HEK293 (cell line): ENCODE data around the gene TTC9B.
"Not testable (repeated sequence)": the region's sequence is repeated elsewhere in the genome, so short reads cannot be mapped to it uniquely, and the experiment has no call there.

Source experiments
- CTCF ChIA-PET: fragments of 350-600 bp; formaldehyde crosslinking; extraction: SDS; loops from one replicate; lab custom pipeline; 2021; ENCODE audit warnings: antibody characterized with exemption; lab: Yijun Ruan, JAX
- POLR2A ChIA-PET: fragments of 300-600 bp; formaldehyde crosslinking; extraction: SDS; loops from one replicate; lab custom pipeline; 2020; ENCODE audit warnings: antibody characterized with exemption, inconsistent platforms; lab: Yijun Ruan, JAX
- H3K27ac ChIP-seq: fragments of 200-500 bp; sonication (Bioruptor generic); 2 replicates; pipeline ENCODE4 v1.5.1; 2014; ENCODE audit warnings: low read depth, low read length, control low read depth, inconsistent platforms; ENCODE audit errors: extremely low read depth
- H3K36me3 ChIP-seq, 2 experiments: fragments of 200-500 bp in 1 of 2; sonication (Bioruptor generic) in 1 of 2; 1 replicate in 1 of 2; 2 replicates in 1 of 2; pipeline ENCODE4 v1.5.1; 2014 to 2017; ENCODE audit warnings: inconsistent platforms in 2 of 2, low read length in 2 of 2; ENCODE audit not compliant: control insufficient read depth in 2 of 2, insufficient read depth in 1 of 2
- H3K4me1 ChIP-seq: fragments of 200-500 bp; sonication (Bioruptor generic); 2 replicates; pipeline ENCODE4 v1.5.1; 2014; ENCODE audit warnings: mild to moderate bottlenecking, low read length, inconsistent platforms; ENCODE audit not compliant: control insufficient read depth, insufficient read depth
- H3K4me3 ChIP-seq: 2 replicates; pipeline ENCODE4 v1.5.1; 2011; ENCODE audit warnings: low read depth, mild to moderate bottlenecking, control low read depth, low read length, moderate library complexity
- H3K9me3 ChIP-seq: fragments of 200-500 bp; sonication (Bioruptor generic); 2 replicates; pipeline ENCODE4 v1.5.1; 2014; ENCODE audit warnings: low read depth, low read length, inconsistent platforms; ENCODE audit not compliant: control insufficient read depth, insufficient read depth
- HIC1 ChIP-seq: fragments of 450-650 bp; formaldehyde crosslinking; IDR thresholded peaks from 2 replicates; pipeline ENCODE4 v1.5.1; 2016; ENCODE audit warnings: missing biosample characterization, missing genetic modification characterization
- IKZF3 ChIP-seq: fragments of 450-650 bp; IDR thresholded peaks from 2 replicates; pipeline ENCODE4 v1.5.0; 2018; ENCODE audit warnings: missing biosample characterization, mild to moderate bottlenecking, missing genetic modification characterization, moderate library complexity
- INSM2 ChIP-seq: fragments of 450-650 bp; formaldehyde crosslinking; IDR thresholded peaks from 2 replicates; pipeline ENCODE4 v1.5.1; 2016; ENCODE audit warnings: missing biosample characterization, missing genetic modification characterization
- PRDM1 ChIP-seq: fragments of 450-650 bp; formaldehyde crosslinking; IDR thresholded peaks from 2 replicates; pipeline ENCODE4; 2016; ENCODE audit warnings: missing biosample characterization, missing genetic modification characterization
- REPIN1 ChIP-seq: fragments of 450-650 bp; formaldehyde crosslinking; IDR thresholded peaks from 2 replicates; pipeline ENCODE4 v1.5.1; 2017; ENCODE audit warnings: missing biosample characterization, missing genetic modification characterization, low read depth
- SALL2 ChIP-seq: fragments of 450-650 bp; formaldehyde crosslinking; IDR thresholded peaks from 2 replicates; pipeline ENCODE4 v1.5.0; 2017; ENCODE audit warnings: missing biosample characterization, mild to moderate bottlenecking, missing genetic modification characterization, borderline replicate concordance
- SETDB1 ChIP-seq: IDR thresholded peaks from one replicate; pipeline ENCODE4 v1.6.1; 2017; ENCODE audit warnings: mild to moderate bottlenecking, low read length, moderate library complexity, mixed read lengths; ENCODE audit not compliant: insufficient read length
- YY2 ChIP-seq: fragments of 450-650 bp; formaldehyde crosslinking; IDR thresholded peaks from 2 replicates; pipeline ENCODE4 v1.5.1; 2016; ENCODE audit warnings: missing biosample characterization, missing genetic modification characterization
- ZBTB1 ChIP-seq: fragments of 450-650 bp; formaldehyde crosslinking; IDR thresholded peaks from 2 replicates; pipeline ENCODE4 v1.5.1; 2016; ENCODE audit warnings: missing biosample characterization, missing genetic modification characterization
- ZNF148 ChIP-seq: fragments of 450-650 bp; formaldehyde crosslinking; IDR thresholded peaks from 2 replicates; pipeline ENCODE4 v1.5.0; 2017; ENCODE audit warnings: missing biosample characterization, missing genetic modification characterization, borderline replicate concordance
- ZNF169 ChIP-seq: fragments of 450-650 bp; formaldehyde crosslinking; IDR thresholded peaks from 2 replicates; pipeline ENCODE4 v1.5.1; 2016; ENCODE audit warnings: missing biosample characterization, missing genetic modification characterization
- ZNF211 ChIP-seq: fragments of 450-650 bp; formaldehyde crosslinking; IDR thresholded peaks from 2 replicates; pipeline ENCODE4 v1.5.1; 2016; ENCODE audit warnings: low read depth, missing biosample characterization, missing genetic modification characterization
- ZNF311 ChIP-seq: fragments of 450-650 bp; formaldehyde crosslinking; IDR thresholded peaks from 2 replicates; pipeline ENCODE4 v1.5.1; 2017; ENCODE audit warnings: missing biosample characterization, missing genetic modification characterization, borderline replicate concordance
- ZNF530 ChIP-seq: fragments of 450-650 bp; formaldehyde crosslinking; IDR thresholded peaks from 2 replicates; pipeline ENCODE4 v1.5.1; 2016; ENCODE audit warnings: low read depth, missing biosample characterization, missing genetic modification characterization
- ZNF747 ChIP-seq: fragments of 450-650 bp; formaldehyde crosslinking; IDR thresholded peaks from 2 replicates; pipeline ENCODE4 v1.5.1; 2016; ENCODE audit warnings: missing biosample characterization, missing genetic modification characterization
- ZNF76 ChIP-seq: fragments of 450-650 bp; formaldehyde crosslinking; IDR thresholded peaks from 2 replicates; pipeline ENCODE4; 2016; ENCODE audit warnings: low read depth, missing biosample characterization, missing genetic modification characterization, borderline replicate concordance
- ZNF777 ChIP-seq: fragments of 450-650 bp; formaldehyde crosslinking; IDR thresholded peaks from 2 replicates; pipeline ENCODE4 v1.5.1; 2017; ENCODE audit warnings: missing biosample characterization, missing genetic modification characterization, borderline replicate concordance
- ZSCAN18 ChIP-seq: fragments of 450-650 bp; formaldehyde crosslinking; IDR thresholded peaks from 2 replicates; pipeline ENCODE4 v1.5.1; 2016; ENCODE audit warnings: missing biosample characterization, missing genetic modification characterization
- ZSCAN23 ChIP-seq: fragments of 450-650 bp; formaldehyde crosslinking; IDR thresholded peaks from 2 replicates; pipeline ENCODE4 v1.5.1; 2016; ENCODE audit warnings: missing biosample characterization, missing genetic modification characterization

Gene TTC9B

GRCh38 chr19:40219721-40220276 is 1.6 kb upstream of the TTC9B start (continued):
- TF ChIP-seq INSM2 (tag by site-specific recombination) (peak; percentile 85; the same call in 1 of the 2 replicates), IKZF3 (tag by site-specific recombination) (peak; percentile 23; the same call in 1 of the 2 replicates)

- CTCF ChIA-PET: interaction anchor here (0.6 to 5.1 kb wide), 12 partner anchors 8 to 672 kb away, joined by 3 to 52 read pairs (median 3); no protein-coding TSS in a partner anchor
- POLR2A ChIA-PET: interaction anchor here (0.7 to 1.7 kb wide), 2 partner anchors 28 to 132 kb away, joined by 5 read pairs; no protein-coding TSS in a partner anchor
Observed at GRCh38 chr19:40219029-40219428, 845 bp upstream of the TTC9B start.

GRCh38 chr19:40217027-40217810 is 965 bp downstream of the TTC9B start:
- H3K4me3 ChIP-seq: no peak overlapping the region
- H3K36me3 ChIP-seq: peaks cover 0 to 12% of the 10 kb centered on the region in 2 experiments; a peak in 2 of 3 replicates
- peaks cover 18% of the 10 kb centered on the region for H3K4me1 ChIP-seq
- POLR2A ChIA-PET: interaction anchor here (0.8 to 1.7 kb wide), 3 partner anchors 8 to 126 kb away, joined by 3 to 6 read pairs (median 3); partner anchors contain the start of gene ZNF780A
- no peak overlapping the region for H3K27ac ChIP-seq
- peaks cover 3% of the 10 kb centered on the region for H3K9me3 ChIP-seq
- CTCF ChIA-PET: interaction anchor here (0.5 to 5.1 kb wide), 19 partner anchors 11 to 1854 kb away, joined by 3 to 52 read pairs (median 4); partner anchors contain the start of gene ZNF546
- TF ChIP-seq SETDB1 (no peak), ZNF76 (tag by site-specific recombination) (peak; percentile 37; the same call in 1 of the 2 replicates), HIC1 (peak; percentile 75), ZBTB1 (no peak), ZSCAN23 (tag by site-specific recombination) (0 out of 2 replicates have a peak, but pooled peaks have one; percentile 35), SALL2 (tag by site-specific recombination) (no peak), REPIN1 (tag by site-specific recombination) (peak; percentile 79; the same call in 1 of the 2 replicates)

More at GRCh38 chr19:40219029-40219428, 845 bp upstream of the TTC9B start:
- H3K4me3 ChIP-seq, H3K36me3 ChIP-seq, H3K9me3 ChIP-seq: not testable (repeated sequence)
- Histone ChIP-seq H3K27ac (0 out of 2 replicates have a peak overlapping the region, but pooled peaks have one; percentile 53), H3K4me1 (peaks cover 18% of the 10 kb centered on the region)
- TF ChIP-seq SALL2 (tag by site-specific recombination): peak; percentile 73; the same call in 1 of the 2 replicates
- TF ChIP-seq YY2 (tag by site-specific recombination): peak; percentile 49; the same call in 1 of the 2 replicates
- peak; percentile 12; the same call in 1 of the 2 replicates for TF ChIP-seq ZNF169 (tag by site-specific recombination)
- peak; percentile 49; the same call in 1 of the 2 replicates for TF ChIP-seq ZNF530
- peak; percentile 71; the same call in 1 of the 2 replicates for TF ChIP-seq ZNF747 (tag by site-specific recombination)
- TF ChIP-seq ZNF777: peak; percentile 36; the same call in 1 of the 2 replicates
- TF ChIP-seq PRDM1 (tag by site-specific recombination): peak; percentile 100
- 0 out of 2 replicates have a peak, but pooled peaks have one; percentile 44 for TF ChIP-seq ZSCAN18
- 0 out of 2 replicates have a peak, but pooled peaks have one; percentile 80 for TF ChIP-seq ZNF311 (tag by site-specific recombination)
- 0 out of 2 replicates have a peak, but pooled peaks have one; percentile 2 for TF ChIP-seq ZNF211
- peak; percentile 77; the same call in 1 of the 2 replicates for TF ChIP-seq ZNF148 (tag by site-specific recombination)
